Kidney epithelial cell (primary cell): ENCODE data around the gene TTC39B. TPM values are rescaled to one million over a fixed set of nuclear protein-coding genes. Genes with fewer than 3 reads are reported as not detected.
"Not testable (repeated sequence)": the region's sequence is repeated elsewhere in the genome, so short reads cannot be mapped to it uniquely, and the experiment has no call there.

Experiments used
- DNase-seq: peaks from one replicate; pipeline ENCODE4 v3.0.0-alpha.2; 2010; ENCODE audit warnings: low read depth
- H3K27me3 ChIP-seq: 2 replicates; pipeline ENCODE4 v1.6.0; 2011; ENCODE audit warnings: low read length; ENCODE audit not compliant: control insufficient read depth, insufficient read depth
- H3K36me3 ChIP-seq: 2 replicates; pipeline ENCODE4 v1.5.1; 2011; ENCODE audit warnings: low read length; ENCODE audit not compliant: control insufficient read depth, insufficient read depth
- H3K4me3 ChIP-seq: 2 replicates; pipeline ENCODE4 v1.5.1; 2011; ENCODE audit warnings: low read depth, mild to moderate bottlenecking, control low read depth, low read length
- total RNA-seq: library from RNA; depleted of rRNA; stranded (reverse); fragments of >200 nt; gene quantifications from 2 replicates; pipeline ENCODE4 v1.2.3, GENCODE V29; 2015
- TF ChIP-seq, protein P1 (sequence below): IDR thresholded peaks from 2 replicates; pipeline ENCODE4 v1.5.1; 2011; ENCODE audit warnings: mild to moderate bottlenecking, moderate library complexity, low read length, control low read depth, inconsistent platforms; ENCODE audit not compliant: insufficient read depth, poor library complexity, severe bottlenecking

TTC39B gene
- total RNA-seq, 1 donor from 2014 or later = 10.6 TPM

DNA sequence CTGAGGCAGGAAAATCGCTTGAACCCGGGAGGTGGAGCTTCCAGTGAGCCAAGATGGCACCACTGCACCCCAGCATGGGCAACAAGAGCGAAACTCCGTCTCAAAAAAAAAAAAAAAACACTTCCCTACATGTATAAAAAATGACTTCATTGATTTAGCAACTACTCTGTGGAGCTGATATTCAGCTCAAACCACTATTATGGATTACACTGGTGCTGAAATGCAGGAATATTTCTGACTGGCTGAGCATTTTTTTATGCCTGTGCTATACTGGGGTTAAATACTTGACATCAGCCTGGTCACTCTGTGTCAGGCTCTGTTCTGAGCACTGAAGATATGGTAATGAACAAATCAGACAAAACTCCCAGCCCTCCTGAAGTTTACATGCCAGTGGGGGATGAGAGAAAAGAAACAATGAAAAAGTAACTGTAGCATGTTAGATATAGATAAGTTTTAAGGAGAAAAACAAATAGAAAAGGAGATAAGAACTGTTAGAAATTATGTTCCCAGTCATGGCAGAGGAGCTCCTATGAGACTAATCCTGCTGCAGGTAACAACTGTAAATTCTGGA, 22.6 kb upstream of the TTC39B start:
- Histone ChIP-seq H3K27me3 (no peaks in the 10 kb centered on the region), H3K36me3 (no peaks in the 10 kb centered on the region), H3K4me3 (no peak overlapping the region)
- no peak for DNase-seq
- TF ChIP-seq, protein P1, sequence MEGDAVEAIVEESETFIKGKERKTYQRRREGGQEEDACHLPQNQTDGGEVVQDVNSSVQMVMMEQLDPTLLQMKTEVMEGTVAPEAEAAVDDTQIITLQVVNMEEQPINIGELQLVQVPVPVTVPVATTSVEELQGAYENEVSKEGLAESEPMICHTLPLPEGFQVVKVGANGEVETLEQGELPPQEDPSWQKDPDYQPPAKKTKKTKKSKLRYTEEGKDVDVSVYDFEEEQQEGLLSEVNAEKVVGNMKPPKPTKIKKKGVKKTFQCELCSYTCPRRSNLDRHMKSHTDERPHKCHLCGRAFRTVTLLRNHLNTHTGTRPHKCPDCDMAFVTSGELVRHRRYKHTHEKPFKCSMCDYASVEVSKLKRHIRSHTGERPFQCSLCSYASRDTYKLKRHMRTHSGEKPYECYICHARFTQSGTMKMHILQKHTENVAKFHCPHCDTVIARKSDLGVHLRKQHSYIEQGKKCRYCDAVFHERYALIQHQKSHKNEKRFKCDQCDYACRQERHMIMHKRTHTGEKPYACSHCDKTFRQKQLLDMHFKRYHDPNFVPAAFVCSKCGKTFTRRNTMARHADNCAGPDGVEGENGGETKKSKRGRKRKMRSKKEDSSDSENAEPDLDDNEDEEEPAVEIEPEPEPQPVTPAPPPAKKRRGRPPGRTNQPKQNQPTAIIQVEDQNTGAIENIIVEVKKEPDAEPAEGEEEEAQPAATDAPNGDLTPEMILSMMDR = no peak

DNA sequence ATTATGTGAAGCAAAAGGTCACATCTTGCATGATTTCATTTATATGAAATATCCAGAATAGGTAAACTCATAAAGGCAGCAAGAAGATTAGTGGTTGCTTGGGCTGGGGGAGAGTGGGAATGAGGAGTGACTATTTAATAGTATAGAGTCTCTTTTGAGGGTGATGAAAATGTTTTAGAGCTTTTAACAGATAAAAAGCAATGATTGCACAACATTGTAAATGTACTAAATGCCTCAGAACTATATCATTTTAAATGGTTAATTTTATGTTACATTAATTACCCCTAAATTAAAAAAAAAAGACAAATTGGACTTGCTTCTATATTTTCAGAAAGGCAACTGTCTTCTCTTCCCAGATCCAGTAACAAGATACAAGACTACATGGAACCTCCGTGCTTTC, 21.9 kb upstream of the TTC39B start:
- Histone ChIP-seq H3K4me3 (no peak overlapping the region), H3K27me3 (no peaks in the 10 kb centered on the region), H3K36me3 (no peaks in the 10 kb centered on the region)
- no peak for DNase-seq
- TF ChIP-seq, protein P1 = no peak

DNA sequence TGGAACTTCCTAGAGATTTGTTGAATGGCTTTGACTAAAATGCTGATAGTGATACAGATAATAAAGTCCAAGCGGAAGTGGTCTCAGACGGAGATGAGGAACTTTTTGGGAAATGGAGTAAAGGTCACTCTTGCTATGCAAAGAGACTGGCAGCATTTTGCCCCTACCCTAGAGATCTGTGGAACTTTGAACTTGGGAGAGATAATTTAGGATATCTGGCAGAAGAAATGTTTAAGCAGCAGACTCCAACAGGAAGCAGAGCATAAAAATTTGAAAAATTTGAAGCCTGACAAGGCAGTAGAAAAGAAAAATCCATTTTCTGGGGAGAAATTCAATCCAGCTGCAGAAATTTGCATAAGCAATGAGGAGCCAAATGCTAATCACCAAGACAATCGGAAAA, 15.7 kb upstream of the TTC39B start:
- H3K4me3 ChIP-seq, H3K27me3 ChIP-seq, DNase-seq: not testable (repeated sequence)

GRCh38 chr9:15319661-15320060, 12.6 kb upstream of the TTC39B start:
- not testable (repeated sequence) for H3K36me3 ChIP-seq, H3K27me3 ChIP-seq, H3K4me3 ChIP-seq, DNase-seq

More for the DNA sequence above, 15.7 kb upstream of the TTC39B start:
- not testable (repeated sequence) for H3K36me3 ChIP-seq

- H3K4me3 ChIP-seq = no peak overlapping the region
- H3K36me3 ChIP-seq = no peaks in the 10 kb centered on the region
- no peaks in the 10 kb centered on the region for H3K27me3 ChIP-seq
- DNase-seq = no peak
- TF ChIP-seq, protein P1 = no peak
These were observed 10.8 kb upstream of the TTC39B start for GRCh38 chr9:15317836-15318235.

GRCh38 chr9:15311607-15312006, 4.6 kb upstream of the TTC39B start:
- H3K27me3 ChIP-seq = no peaks in the 10 kb centered on the region
- no peak overlapping the region for H3K4me3 ChIP-seq
- no peaks in the 10 kb centered on the region for H3K36me3 ChIP-seq
- no peak for DNase-seq
- TF ChIP-seq, protein P1 = no peak

DNA sequence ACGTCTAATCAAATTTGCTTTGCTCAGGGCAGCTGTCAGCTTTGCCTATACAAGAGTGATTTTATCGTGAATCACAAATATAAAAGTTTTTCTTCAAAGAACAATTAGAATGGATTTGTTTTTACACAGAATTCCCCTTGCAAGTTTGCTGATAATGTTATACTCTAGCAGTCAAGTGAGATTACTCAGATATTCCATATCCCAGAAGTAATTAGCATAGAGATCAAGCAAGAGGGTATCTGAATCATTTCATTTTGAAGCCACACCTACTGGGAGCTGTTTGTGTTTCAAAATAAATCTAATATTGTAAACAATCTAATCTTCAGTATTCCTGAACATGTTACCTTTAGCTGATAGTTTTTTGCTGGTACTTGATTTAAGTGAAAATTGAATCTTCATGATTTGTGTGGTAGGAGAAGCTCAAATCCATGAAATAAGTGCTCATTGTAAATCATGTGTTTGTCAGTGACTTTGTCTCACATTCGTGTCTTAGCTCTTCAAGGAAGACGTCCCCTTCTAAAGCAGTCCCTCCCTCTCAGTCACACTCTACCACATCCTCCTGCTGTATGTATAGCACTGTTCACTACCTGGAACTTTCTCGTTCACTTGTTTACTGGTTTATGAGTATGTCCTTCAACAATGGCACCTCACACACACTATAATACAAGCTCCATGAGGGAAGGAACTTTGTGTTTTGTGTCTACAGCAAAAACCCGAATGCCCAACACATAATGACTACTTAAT, 3.3 kb upstream of the TTC39B start:
- Histone ChIP-seq H3K27me3 (no peaks in the 10 kb centered on the region), H3K4me3 (no peak overlapping the region), H3K36me3 (no peaks in the 10 kb centered on the region)
- TF ChIP-seq, protein P1 = no peak
- no peak for DNase-seq
